ENCODE measurements around the gene SHC3. TPM values are rescaled to one million over a fixed set of nuclear protein-coding genes. Genes with fewer than 3 reads are reported as not detected.
A peak's percentile ranks its signal among the peaks of the same experiment; 100 is the strongest.

SHC3 gene
- total RNA-seq, 6 donors from 2014 or later = 11.0 to 22.0 (median 14.0) TPM

DNA sequence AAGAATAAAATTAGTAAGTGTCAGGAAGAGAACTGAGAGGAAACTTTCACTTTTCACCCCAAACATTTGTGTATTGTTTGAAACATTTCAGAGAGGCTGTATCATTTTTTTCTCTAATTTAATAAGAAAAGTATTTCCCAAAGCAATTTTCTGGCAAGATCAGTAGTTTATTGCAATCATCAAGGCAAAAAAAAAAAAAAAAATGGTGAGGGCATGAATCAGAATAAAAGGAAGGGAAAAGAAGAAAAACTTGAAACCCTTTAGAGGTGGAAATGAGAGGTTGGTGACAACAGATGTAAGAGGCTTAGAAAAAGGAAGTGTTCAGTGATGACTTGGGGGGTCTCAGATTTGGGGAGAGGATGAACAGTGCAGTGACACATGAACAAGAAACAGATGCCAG is 13.3 kb downstream of the SHC3 start:
- ATAC-seq (ENCODE audit: low FRiP score in 2 of 2) = no peak
- Histone ChIP-seq H3K27ac (no peak overlapping the region), H3K4me1 (peaks cover 0 to 7% (median 3%) of the 10 kb centered on the region in 4 donors), H3K27me3 (no peaks in the 10 kb centered on the region), H3K4me3 (no peak overlapping the region), H3K9me3 (no peaks in the 10 kb centered on the region), H3K36me3 (no peaks in the 10 kb centered on the region)
- DNase-seq = no peak
- no peak for TF ChIP-seq EP300 (IDR thresholded peaks at IDR 0.05)
- TF ChIP-seq POLR2AphosphoS5 (IDR thresholded peaks at IDR 0.05) = no peak
- TF ChIP-seq, protein P1, sequence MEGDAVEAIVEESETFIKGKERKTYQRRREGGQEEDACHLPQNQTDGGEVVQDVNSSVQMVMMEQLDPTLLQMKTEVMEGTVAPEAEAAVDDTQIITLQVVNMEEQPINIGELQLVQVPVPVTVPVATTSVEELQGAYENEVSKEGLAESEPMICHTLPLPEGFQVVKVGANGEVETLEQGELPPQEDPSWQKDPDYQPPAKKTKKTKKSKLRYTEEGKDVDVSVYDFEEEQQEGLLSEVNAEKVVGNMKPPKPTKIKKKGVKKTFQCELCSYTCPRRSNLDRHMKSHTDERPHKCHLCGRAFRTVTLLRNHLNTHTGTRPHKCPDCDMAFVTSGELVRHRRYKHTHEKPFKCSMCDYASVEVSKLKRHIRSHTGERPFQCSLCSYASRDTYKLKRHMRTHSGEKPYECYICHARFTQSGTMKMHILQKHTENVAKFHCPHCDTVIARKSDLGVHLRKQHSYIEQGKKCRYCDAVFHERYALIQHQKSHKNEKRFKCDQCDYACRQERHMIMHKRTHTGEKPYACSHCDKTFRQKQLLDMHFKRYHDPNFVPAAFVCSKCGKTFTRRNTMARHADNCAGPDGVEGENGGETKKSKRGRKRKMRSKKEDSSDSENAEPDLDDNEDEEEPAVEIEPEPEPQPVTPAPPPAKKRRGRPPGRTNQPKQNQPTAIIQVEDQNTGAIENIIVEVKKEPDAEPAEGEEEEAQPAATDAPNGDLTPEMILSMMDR (IDR thresholded peaks at IDR 0.05) = no peak
- TF ChIP-seq POLR2A (IDR thresholded peaks at IDR 0.05) = no peak

DNA sequence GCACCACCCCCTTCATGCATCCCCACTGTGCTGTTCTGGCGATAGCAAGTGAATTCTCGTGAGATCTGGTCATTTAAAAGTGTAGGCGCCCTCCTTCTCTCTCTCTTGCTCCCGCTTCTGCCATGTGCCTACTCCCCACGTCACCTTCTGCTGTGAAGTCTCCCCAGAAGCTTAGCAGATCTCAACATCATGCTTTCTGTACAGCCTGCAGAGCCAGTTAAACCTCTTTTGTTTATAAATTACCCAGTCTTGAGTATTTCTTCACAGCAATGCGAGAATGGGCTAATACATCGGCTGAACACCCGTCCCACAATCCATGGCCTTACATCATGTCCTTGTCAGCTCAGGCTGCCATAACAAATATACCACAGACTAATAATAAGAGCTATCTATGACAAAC is 17.4 kb downstream of the SHC3 start:
- DNase-seq = no peak
- Histone ChIP-seq H3K27ac (no peak overlapping the region), H3K4me3 (no peak overlapping the region), H3K27me3 (no peaks in the 10 kb centered on the region), H3K36me3 (no peaks in the 10 kb centered on the region), H3K4me1 (no peaks in the 10 kb centered on the region), H3K9me3 (no peaks in the 10 kb centered on the region)
- TF ChIP-seq POLR2A (IDR thresholded peaks at IDR 0.05) = no peak
- TF ChIP-seq POLR2AphosphoS5 (IDR thresholded peaks at IDR 0.05) = no peak
- TF ChIP-seq, protein P1 (IDR thresholded peaks at IDR 0.05) = no peak
- TF ChIP-seq EP300 (IDR thresholded peaks at IDR 0.05) = no peak
- WGBS, 2 donors = 76 to 79% methylated on average over 8 of the region's 8 CpGs
- no peak for ATAC-seq (ENCODE audit: low FRiP score in 2 of 2)

DNA sequence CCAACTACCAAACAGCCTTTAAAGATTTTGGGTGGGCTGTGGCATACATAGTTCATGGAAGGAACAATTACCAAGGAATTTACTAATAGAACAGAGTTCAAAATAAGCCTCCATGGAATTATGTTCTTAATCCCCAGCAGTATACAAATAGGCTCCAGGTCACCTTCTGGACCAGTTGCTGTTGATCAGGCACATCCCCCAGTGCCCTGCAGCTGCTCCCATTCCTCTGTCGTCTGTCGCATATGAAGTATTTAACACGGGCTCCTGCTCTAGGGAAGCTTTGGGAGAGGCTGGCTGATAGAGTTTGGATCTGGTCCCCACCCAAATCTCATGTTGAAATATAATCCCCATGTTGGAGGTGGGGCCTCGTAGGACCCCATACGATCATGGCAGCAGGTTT is 17.8 kb downstream of the SHC3 start:
- WGBS, 2 donors = 75 to 80% methylated on average over 2 to 5 of the region's 5 CpGs
- H3K4me3 ChIP-seq = no peak overlapping the region
- no peaks in the 10 kb centered on the region for H3K4me1 ChIP-seq
- no peaks in the 10 kb centered on the region for H3K9me3 ChIP-seq
- ATAC-seq (ENCODE audit: low FRiP score in 2 of 2) = no peak
- TF ChIP-seq EP300 (IDR thresholded peaks at IDR 0.05) (no peak), POLR2A (IDR thresholded peaks at IDR 0.05) (no peak), POLR2AphosphoS5 (IDR thresholded peaks at IDR 0.05) (no peak)
- TF ChIP-seq, protein P1 (IDR thresholded peaks at IDR 0.05) = no peak
- no peak overlapping the region for H3K27ac ChIP-seq
- no peaks in the 10 kb centered on the region for H3K27me3 ChIP-seq
- no peak for DNase-seq
- H3K36me3 ChIP-seq = no peaks in the 10 kb centered on the region

DNA sequence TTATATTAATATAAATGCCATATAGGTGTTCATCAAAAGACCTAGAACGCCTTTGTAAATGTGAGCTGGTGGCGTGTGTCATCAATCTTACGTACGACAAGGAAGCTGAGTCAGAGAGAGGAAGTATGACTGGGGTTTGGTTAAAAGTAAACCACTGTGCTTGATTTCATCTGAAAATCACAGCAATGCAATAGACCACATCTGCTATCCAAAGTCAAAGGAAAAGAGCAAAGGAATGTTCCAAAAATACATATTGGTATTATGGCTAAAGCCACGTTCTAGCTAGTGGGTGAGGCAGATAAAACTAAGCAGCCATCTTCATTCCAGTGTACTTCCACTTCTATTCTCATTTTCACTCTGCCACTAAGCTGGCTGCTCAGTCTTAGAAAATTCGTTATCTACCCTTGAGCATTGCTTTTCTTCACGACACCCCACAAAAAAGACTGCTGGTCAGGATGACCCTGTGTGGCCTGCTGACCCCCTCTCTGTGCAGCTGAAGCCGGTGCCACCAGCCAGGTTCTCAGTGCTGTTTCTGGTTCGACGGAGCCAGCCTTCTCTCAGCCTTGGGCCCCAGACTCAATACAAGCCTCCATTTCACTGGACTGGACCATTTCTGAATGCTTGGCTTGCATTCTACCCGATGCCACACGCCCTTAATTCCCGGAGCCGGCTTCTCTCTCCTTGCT is 23.8 kb downstream of the SHC3 start:
- ATAC-seq (ENCODE audit: low FRiP score in 2 of 2) (peak in 1 of 2 donors; percentile 72), DNase-seq (no peak)
- no peaks in the 10 kb centered on the region for H3K9me3 ChIP-seq
- 68 to 71% methylated on average over 14 of the region's 14 CpGs for WGBS, 2 donors
- H3K27me3 ChIP-seq = no peaks in the 10 kb centered on the region
- TF ChIP-seq POLR2A (IDR thresholded peaks at IDR 0.05) (no peak), POLR2AphosphoS5 (IDR thresholded peaks at IDR 0.05) (no peak), EP300 (IDR thresholded peaks at IDR 0.05) (no peak)
- TF ChIP-seq, protein P1 (IDR thresholded peaks at IDR 0.05) = no peak
- H3K27ac ChIP-seq = no peak overlapping the region
- no peak overlapping the region for H3K4me3 ChIP-seq
- H3K36me3 ChIP-seq = no peaks in the 10 kb centered on the region
- peaks cover 0 to 9% (median 0%) of the 10 kb centered on the region in 4 donors for H3K4me1 ChIP-seq

DNA sequence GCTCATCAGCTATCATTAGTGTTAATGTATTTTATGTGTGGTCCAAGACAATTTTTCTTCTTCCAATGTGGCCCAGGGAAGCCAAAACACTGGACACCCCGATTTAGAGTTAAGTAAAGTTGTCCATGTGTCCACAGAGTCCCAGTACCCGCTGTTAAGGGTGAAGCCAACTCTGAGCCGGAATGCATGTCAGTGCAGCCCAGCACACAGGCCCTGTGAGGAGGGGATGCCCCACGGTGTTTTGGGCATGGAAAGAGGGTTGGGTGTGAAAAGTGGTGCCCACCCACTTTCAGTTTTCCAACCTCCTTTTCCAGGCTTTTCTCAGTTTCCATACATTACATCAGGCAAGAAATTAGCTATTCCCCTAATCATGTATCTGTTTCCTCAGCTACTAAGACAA is 24.4 kb downstream of the SHC3 start:
- TF ChIP-seq POLR2AphosphoS5 (IDR thresholded peaks at IDR 0.05) = no peak
- no peak for TF ChIP-seq EP300 (IDR thresholded peaks at IDR 0.05)
- no peak for TF ChIP-seq POLR2A (IDR thresholded peaks at IDR 0.05)
- TF ChIP-seq, protein P1 (IDR thresholded peaks at IDR 0.05) = no peak
- DNase-seq (no peak), ATAC-seq (ENCODE audit: low FRiP score in 2 of 2) (no peak)
- Histone ChIP-seq H3K9me3 (no peaks in the 10 kb centered on the region), H3K27ac (no peak overlapping the region), H3K4me1 (peaks cover 0 to 9% (median 0%) of the 10 kb centered on the region in 4 donors), H3K4me3 (no peak overlapping the region), H3K36me3 (no peaks in the 10 kb centered on the region), H3K27me3 (no peaks in the 10 kb centered on the region)
- WGBS, 2 donors = 73 to 79% methylated on average over 4 of the region's 4 CpGs

All from upper lobe of left lung (tissue), 6 donors.